COLO829 (cell line): Measurements from ENCODE around the gene PNMA1.

Experiments
- DNase-seq: peaks from one replicate; pipeline ENCODE4 v3.0.0; 2012; ENCODE audit warnings: low spot score

PNMA1 gene

GRCh38 chr14:73736842-73737241 is 22.7 kb upstream of the PNMA1 start:
- DNase-seq: no peak

- DNase-seq: no peak
Measured at GRCh38 chr14:73732006-73732405, 17.8 kb upstream of the PNMA1 start.

DNA sequence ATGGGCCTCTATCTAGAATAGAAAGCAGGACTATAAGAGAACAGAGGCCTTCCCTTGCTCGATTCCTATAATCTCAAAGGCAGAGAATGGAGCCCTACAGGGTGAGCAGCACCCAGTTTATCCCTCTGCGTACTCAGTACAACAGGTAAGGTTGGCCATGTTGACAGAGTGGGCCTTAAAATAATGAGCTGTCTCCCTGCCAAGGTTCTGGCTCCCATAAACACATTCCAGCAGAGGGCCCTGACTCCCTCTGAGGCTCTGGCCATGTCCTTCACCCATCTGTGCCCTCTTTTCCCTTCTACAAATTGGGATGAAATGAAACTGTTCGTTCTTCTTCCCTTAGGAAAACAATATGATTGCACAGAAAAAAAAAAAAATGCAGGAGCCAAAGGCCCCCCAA is 16.9 kb upstream of the PNMA1 start:
- no peak for DNase-seq

GRCh38 chr14:73729556-73730265 is 15.5 kb upstream of the PNMA1 start:
- DNase-seq: no peak

GRCh38 chr14:73728717-73729330 is 14.6 kb upstream of the PNMA1 start:
- DNase-seq: peak; percentile 90

DNA sequence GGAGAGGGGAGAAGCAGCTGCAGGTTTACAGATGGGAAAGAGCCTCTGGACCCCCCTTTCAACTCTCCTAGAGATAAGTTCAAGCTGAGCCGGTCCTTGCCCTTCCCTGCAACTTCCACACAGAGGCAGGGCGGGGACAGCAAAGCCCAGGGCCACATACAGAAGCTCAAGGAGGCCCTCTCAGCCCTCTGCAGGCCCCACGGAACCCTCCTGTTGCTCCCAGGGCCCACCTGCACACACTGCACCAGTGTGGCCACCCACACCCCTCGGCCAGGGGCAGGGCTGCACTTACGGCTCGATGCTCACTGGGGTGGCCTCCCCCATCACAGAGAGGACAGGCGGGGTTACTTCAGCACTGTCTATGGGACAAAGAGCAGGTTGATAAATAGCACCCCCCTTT is 13.0 kb upstream of the PNMA1 start:
- DNase-seq: no peak

DNA sequence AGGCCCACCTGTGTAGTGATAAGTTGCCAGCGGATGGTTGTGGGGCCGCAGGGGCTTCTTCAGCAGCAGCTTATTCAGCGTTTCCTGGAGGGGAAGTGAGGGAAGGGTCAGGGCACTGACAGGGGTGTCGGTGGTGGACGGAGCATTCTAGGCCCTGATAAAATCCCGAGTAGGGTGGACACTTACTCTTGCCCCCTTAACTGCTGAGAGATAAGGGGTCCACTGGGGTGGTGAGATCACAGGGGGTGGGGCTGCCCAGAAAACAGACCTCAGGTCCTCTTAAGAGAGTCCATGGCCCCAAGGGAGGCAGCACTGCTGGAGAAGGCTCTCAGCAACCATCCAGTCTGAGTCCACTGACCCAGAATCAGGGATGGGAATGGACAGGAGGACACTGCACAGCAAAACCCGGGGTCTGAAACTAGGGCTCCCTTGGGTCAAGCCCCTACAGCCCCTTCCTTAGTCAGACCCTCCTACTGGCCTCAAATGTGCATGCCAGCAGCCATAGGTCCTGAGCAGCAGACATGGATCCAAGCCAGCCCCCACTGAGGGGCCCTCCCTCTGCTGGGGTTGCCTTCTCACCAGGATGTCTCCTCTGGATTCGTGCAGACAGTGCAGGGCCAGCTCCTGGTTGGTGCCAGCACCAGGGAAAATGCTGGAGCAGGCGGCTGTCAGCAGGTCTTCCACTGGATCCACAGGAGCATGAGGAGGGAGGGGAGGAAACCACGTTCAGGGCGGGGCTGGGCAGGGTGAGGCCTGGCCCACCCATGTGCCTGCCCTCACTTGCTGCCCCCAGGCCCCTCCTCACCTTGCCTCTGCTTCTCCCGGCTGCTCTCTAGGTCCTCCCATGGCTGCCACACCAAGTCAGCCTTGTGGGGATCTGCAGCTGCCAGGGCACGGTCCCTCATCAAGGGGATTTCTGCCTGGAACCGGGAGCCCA is 12.1 kb upstream of the PNMA1 start:
- DNase-seq: no peak

DNA sequence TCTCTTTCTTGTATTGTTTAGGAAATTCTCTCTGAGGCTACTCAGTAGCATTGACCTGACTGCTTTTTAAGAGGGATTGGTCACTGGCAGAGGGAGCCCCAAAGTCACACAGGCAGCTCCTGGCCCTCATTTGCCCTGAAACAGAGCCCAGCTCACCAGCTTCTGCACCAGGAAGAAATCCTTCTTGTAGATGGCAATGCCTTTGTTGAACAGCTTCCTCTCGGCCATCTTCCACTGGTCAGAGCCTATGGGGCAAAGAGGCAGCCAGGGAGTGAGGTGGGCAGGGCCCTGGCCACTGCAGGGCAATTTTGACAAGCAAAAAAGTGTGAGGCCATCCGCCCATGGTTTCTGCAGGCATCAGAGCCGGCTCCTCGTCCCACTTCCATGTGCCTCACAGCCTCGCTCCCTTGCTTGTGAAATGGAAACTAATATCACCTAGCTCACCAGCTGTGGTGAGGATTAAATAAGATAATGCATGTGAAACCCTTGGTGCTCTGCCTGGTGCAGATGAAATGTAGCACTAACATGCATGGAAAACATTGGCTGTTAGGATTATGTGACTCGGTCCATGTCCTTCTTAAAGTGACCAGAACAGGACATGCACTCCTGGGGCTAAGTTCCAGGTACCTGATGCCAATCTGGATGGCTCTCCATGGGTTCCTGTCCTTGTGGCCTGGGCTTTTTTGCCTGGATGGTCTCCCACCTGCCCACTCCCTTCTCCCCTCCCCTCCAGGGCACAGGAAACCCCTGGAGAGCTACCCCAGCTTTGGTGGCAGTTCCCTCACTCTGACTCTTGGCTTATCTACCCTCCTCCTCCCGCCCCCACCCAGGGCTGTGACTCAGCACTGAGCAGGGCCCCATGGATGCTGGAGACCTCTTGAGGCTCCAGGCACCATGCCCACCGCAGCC is 11.2 kb upstream of the PNMA1 start:
- DNase-seq: no peak

GRCh38 chr14:73724696-73725095 is 10.5 kb upstream of the PNMA1 start:
- no peak for DNase-seq

- peak; percentile 86 for DNase-seq
Measured at GRCh38 chr14:73723797-73724661, 9.8 kb upstream of the PNMA1 start.

GRCh38 chr14:73723406-73723796 is 9.2 kb upstream of the PNMA1 start:
- DNase-seq: peak; percentile 75

- no peak for DNase-seq
Measured at GRCh38 chr14:73722581-73722980, 8.4 kb upstream of the PNMA1 start.

DNA sequence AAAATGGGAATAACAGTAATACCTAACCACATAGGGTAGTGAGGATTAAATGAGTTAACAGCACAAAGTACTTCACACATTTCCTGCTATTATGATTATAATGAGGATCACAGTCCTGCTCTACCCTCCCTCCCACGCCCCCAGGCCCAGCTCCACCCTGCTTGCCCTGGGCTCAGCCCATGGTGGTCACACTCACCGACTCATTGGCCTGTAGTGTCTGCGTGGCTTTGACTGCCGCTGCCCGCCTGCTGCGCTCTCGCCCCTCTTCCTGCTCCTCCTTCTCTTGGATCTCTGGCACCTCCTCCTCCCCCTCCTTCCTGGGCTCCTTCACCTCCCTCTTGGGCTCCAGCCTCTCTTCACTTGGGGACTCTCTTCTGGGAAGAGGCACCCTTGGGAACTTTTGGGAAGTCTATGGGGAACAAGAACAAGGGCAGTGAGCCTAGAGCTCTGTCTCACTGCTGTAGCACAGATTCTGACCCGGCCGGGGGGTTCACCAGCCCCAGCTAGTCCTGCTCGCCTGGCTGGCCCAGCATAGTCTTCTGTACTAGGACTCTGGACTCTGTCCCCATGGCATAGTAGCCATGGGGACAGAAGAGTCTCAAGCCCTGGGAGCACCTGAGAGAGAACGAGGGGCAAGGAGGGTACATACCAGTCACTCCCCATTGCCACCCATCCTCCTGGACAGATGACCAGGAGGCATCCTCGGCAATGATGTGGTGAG is 7.1 kb upstream of the PNMA1 start:
- DNase-seq: no peak

- DNase-seq: no peak
Measured at GRCh38 chr14:73720636-73721035, 6.5 kb upstream of the PNMA1 start.

DNA sequence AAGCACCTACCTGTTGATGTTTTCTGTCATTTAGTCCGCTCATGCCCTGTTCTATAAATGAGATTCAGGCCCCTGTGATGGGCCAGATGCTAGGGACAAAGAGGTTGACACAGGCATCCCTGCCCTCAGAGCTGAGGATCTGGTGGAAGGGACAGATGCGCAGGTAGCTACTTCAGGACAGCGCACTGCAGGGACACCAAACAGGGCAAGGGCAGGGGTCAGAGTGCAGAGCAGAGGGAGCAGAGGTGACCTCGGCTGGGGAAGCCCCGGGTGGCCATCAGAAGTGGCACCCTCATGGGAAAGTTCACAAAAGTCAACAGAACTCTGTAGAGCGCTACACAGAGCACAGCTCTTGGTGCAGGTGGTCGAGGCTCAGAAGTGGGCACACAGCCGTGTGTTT is 5.6 kb upstream of the PNMA1 start:
- no peak for DNase-seq

GRCh38 chr14:73719361-73719760 is 5.2 kb upstream of the PNMA1 start:
- DNase-seq: no peak

DNA sequence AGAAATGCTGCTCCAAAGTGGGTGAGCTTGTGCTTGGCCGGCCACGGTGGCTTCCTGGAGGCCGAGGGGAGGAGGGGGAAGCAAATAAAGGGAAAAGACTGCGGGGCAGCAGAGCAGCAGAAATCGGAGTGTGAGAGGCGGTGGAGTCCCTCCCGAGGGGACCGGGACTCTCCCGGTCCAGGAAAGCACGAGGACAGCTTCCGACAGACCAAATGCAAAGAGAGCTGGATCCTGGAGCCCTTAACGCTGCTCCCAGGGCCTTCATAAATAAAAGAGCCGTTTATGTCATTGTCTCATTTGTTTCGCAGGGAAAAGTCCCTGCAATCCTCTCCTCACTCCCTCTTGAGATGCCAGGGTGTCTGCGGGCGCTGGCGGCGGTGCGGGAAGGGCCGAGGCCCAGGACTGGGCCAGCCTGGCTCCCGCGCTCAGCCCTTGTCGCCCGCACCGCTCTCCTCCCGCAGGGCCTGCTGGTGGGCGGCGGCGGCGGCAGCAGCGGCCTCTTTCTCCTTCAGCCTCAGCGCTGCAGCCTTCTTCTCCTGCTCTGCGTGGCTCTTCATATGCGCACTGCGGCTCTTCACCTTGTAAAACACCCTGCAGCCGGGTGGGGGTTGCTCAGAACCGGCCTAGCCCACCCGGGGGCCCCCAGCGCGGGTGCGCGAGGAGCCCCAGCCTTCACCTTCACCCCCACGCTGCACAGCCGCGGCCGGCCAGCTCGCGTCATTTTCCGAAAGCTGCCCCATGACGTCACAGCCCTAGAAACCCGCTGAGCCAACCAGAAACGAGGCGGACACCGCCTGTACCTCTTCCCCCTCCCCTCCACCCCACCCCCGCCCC is 4.5 kb upstream of the PNMA1 start:
- DNase-seq: no peak

DNA sequence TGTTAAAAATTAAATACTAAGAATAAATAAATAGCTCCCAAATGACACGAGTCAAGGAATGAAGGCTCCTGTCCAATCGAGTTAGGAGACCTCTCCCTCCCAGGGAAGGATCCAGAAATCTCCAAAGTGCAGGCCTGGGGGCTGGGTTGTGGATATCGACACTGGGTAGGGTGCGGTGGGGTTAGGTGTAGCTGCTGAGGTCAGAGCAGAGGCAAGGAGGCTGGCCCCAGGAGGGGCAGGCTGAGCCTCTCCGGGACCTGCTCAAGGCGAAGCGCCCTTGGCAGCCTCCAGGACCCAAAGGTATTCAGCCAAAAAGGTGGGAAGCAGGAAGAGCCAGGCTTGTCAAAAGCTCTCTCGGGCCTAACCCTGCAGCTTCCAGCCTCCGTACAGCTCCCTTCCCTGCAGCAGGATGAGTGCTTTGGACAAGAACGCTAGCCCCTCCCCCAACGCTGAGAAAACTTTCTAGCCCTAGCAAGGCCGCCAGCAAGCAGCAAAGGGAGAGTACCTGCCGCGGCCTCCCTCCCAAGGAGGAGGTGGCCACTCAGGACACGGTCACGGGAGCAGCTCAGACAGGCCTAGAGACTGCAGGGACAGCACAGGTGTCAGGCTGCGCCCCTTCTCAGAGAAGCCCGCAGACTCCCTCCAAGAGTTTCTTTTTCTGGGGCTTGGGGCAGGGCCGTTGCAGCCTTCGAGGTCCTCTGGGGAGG is 3.7 kb upstream of the PNMA1 start:
- no peak for DNase-seq

GRCh38 chr14:73717266-73717665 is 3.1 kb upstream of the PNMA1 start:
- DNase-seq: no peak
